ENCODE data around the gene TYMP.

GRCh38 chr22:50505276-50505775, 24.5 kb downstream of the TYMP start:
- TF ChIP-seq, protein P1, sequence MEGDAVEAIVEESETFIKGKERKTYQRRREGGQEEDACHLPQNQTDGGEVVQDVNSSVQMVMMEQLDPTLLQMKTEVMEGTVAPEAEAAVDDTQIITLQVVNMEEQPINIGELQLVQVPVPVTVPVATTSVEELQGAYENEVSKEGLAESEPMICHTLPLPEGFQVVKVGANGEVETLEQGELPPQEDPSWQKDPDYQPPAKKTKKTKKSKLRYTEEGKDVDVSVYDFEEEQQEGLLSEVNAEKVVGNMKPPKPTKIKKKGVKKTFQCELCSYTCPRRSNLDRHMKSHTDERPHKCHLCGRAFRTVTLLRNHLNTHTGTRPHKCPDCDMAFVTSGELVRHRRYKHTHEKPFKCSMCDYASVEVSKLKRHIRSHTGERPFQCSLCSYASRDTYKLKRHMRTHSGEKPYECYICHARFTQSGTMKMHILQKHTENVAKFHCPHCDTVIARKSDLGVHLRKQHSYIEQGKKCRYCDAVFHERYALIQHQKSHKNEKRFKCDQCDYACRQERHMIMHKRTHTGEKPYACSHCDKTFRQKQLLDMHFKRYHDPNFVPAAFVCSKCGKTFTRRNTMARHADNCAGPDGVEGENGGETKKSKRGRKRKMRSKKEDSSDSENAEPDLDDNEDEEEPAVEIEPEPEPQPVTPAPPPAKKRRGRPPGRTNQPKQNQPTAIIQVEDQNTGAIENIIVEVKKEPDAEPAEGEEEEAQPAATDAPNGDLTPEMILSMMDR (optimal IDR thresholded peaks at IDR 0.05 in 1 of 3, IDR thresholded peaks at IDR 0.05 in 1 of 3, conservative IDR thresholded peaks at IDR 0.05 in 1 of 3; ENCODE audit: extremely low read depth in 1 of 3, insufficient read depth in 2 of 3, low read length in 3 of 3): no peak
- no peak for TF ChIP-seq EZH2 (IDR thresholded peaks at IDR 0.05; ENCODE audit: low read length)

All from keratinocyte (primary cell).